ENCODE data around the gene CHCHD10.

DNA sequence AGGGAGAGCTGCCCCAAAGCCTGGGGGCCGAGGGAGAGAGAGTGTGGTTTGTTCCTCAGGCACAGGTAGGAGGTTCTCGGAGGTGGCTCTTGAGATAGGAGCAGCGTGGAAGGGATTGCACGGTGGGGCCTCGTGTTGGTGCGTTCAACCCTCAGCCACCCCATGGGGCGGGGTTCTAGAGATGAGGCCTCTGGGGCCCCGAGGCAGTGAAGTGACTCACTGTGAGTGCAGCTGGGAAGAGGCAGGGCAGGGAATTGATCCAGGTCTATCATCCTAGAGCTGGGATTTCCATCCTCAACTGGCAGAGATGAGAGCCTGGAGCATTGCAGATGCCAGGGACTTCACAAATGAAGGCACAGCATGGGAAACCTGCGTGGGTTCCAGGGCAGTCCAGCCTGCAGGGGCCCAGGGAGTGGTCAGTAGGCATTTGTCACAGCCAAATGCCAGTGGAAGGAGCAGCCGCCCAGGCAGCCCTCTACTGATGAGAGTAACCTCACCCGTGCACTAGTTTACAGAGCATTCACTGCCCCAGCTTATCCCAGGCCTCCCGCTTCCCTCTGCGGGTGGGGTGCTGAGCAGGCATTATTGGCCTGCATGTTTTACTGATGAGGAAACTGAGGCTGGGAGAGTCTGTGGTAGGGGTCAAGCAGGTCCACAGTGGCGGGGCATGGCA lies 13.9 kb upstream of the CHCHD10 start:
- TF ChIP-seq EZH2 (IDR thresholded peaks at IDR 0.05; ENCODE audit: low read depth, low read length, severe bottlenecking) (no peak), CHD1 (IDR thresholded peaks at IDR 0.05; ENCODE audit: low read depth, low read length) (no peak), CHD2 (IDR thresholded peaks at IDR 0.05; ENCODE audit: low read length) (no peak), POLR2AphosphoS5 (IDR thresholded peaks at IDR 0.05; ENCODE audit: low read depth, low read length) (no peak)
- TF ChIP-seq, protein P1, sequence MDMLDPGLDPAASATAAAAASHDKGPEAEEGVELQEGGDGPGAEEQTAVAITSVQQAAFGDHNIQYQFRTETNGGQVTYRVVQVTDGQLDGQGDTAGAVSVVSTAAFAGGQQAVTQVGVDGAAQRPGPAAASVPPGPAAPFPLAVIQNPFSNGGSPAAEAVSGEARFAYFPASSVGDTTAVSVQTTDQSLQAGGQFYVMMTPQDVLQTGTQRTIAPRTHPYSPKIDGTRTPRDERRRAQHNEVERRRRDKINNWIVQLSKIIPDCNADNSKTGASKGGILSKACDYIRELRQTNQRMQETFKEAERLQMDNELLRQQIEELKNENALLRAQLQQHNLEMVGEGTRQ (IDR thresholded peaks at IDR 0.05; ENCODE audit: low read length): no peak
